ENCODE results near the gene AKAP6.
A peak's percentile ranks its signal among the peaks of the same experiment; 100 is the strongest.

The AKAP6 gene

DNA sequence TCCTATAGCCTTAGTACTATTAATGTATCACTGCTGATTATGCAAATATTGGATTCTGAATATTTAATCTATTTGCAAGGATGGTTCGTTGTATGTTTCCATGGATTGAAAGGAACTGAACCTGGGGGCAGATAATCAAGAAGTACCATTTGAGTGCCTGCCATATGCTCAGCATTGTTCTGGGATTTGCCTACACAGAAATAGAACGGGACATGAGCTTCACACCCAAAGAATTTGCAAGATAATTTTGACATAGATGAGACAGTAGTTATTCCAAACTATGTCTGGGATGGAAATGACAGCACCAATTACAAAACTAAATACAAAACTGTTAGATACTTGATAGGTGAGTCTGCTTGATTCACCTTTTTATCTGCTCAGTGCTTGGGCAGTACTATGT, 476.9 kb downstream of the AKAP6 start:
- DNase-seq, result no peak
- in situ Hi-C loops (cut with HindIII; ENCODE audit: low pct_ligation_motif_present, low sequenced_read_pairs), result no loop called here
- Histone ChIP-seq H3K27ac (no peak overlapping the region), H3K27me3 (replicated peaks) (no peaks in the 10 kb centered on the region), H3K4me3 (ENCODE audit: low read depth, low read length) (no peak overlapping the region), H3K36me3 (replicated peaks) (no peaks in the 10 kb centered on the region)
- TF ChIP-seq, protein P1, sequence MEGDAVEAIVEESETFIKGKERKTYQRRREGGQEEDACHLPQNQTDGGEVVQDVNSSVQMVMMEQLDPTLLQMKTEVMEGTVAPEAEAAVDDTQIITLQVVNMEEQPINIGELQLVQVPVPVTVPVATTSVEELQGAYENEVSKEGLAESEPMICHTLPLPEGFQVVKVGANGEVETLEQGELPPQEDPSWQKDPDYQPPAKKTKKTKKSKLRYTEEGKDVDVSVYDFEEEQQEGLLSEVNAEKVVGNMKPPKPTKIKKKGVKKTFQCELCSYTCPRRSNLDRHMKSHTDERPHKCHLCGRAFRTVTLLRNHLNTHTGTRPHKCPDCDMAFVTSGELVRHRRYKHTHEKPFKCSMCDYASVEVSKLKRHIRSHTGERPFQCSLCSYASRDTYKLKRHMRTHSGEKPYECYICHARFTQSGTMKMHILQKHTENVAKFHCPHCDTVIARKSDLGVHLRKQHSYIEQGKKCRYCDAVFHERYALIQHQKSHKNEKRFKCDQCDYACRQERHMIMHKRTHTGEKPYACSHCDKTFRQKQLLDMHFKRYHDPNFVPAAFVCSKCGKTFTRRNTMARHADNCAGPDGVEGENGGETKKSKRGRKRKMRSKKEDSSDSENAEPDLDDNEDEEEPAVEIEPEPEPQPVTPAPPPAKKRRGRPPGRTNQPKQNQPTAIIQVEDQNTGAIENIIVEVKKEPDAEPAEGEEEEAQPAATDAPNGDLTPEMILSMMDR (IDR thresholded peaks at IDR 0.05; ENCODE audit: low read depth, low read length, missing control alignments), result no peak

DNA sequence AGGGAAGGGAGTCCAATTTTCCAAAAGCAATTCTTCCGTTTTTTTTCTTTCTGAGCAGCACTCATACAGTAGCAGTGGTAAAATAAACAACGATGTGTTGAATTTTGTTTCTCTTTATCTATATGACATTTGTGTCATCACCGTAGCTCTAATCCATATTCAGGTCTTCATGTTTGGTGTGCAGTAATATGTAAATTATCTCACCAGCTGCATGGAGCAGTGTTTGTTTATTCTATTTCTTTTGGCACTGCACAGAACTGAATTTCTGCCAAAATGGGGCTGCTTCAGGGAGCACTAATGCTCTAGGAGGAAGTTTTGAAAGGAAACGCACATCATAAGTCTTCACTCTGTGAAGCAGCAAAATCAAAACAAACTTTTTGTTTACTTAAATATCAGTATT, 479.5 kb downstream of the AKAP6 start:
- H3K27me3 ChIP-seq (replicated peaks), result no peaks in the 10 kb centered on the region
- H3K27ac ChIP-seq, result no peak overlapping the region
- H3K36me3 ChIP-seq (replicated peaks), result no peaks in the 10 kb centered on the region
- in situ Hi-C loops (cut with HindIII; ENCODE audit: low pct_ligation_motif_present, low sequenced_read_pairs), result no loop called here
- TF ChIP-seq, protein P1 (IDR thresholded peaks at IDR 0.05; ENCODE audit: low read depth, low read length, missing control alignments), result no peak
- peak; percentile 35 for DNase-seq
- no peak overlapping the region for H3K4me3 ChIP-seq (ENCODE audit: low read depth, low read length)

DNA sequence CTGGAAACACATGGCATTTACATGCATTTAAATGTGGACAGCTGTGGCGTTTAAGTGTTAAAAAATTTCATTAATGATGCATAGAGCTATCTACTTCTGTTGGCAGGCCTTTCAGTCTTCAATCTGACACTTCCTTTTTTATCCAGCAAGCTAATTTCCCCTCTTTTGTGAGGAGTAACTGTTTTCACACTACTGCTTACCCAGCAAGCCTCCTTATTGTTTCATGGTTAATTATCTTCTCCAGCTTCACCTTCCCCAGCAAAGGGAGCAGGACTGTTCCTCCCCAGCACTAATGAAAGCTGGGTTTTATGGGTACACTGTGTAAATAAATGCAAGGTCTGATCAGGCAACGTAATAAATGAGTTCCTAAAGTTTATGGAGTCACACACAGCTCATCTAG, 480.2 kb downstream of the AKAP6 start:
- TF ChIP-seq, protein P1 (IDR thresholded peaks at IDR 0.05; ENCODE audit: low read depth, low read length, missing control alignments), result no peak
- no peak for DNase-seq
- Histone ChIP-seq H3K4me3 (ENCODE audit: low read depth, low read length) (no peak overlapping the region), H3K27me3 (replicated peaks) (no peaks in the 10 kb centered on the region), H3K36me3 (replicated peaks) (no peaks in the 10 kb centered on the region), H3K27ac (no peak overlapping the region)
- in situ Hi-C loops (cut with HindIII; ENCODE audit: low pct_ligation_motif_present, low sequenced_read_pairs), result no loop called here

DNA sequence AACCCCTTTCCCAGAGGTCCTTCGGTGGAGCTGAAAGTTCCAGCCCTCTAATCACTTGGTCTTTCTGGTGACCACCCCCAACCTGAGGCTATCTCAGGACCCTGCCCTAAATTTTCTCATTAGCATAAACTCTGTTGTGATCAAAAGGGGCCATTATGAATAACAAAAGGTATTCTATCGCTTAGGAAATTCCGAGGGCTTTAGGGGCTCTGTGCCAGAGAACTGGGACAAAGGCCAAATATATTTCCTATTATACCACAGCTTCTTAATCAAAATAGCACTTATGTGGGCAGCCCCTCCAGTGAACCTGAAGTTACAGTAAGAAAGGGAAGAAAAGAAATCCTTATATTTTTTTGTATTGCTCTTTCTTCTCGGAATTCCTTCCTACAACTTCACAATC, 484.3 kb downstream of the AKAP6 start:
- TF ChIP-seq, protein P1 (IDR thresholded peaks at IDR 0.05; ENCODE audit: low read depth, low read length, missing control alignments), result no peak

DNA sequence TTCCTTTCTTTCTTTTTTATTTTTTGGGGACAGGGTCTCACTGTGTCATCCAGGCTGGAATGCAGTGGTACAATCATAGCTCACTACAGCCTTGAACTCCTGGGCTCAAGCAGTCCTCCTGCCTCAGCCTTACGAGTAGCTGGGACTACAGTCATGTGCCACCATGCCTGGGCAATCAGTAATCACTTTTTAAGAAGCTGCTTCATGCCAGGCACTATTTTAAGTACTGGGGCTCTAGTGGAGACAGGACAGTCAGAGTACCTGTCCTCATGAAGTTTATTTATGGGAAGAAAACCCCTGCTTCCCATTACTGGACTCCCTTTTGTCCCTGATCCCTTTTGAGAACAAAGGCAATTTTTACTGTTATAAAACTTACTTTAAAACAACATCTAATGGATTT, 485.6 kb downstream of the AKAP6 start:
- H3K27me3 ChIP-seq (replicated peaks), result no peaks in the 10 kb centered on the region
- TF ChIP-seq, protein P1 (IDR thresholded peaks at IDR 0.05; ENCODE audit: low read depth, low read length, missing control alignments), result no peak
- in situ Hi-C loops (cut with HindIII; ENCODE audit: low pct_ligation_motif_present, low sequenced_read_pairs), result no loop called here
- DNase-seq, result no peak
- H3K36me3 ChIP-seq (replicated peaks), result no peaks in the 10 kb centered on the region
- no peak overlapping the region for H3K4me3 ChIP-seq (ENCODE audit: low read depth, low read length)
- H3K27ac ChIP-seq, result no peak overlapping the region

More for the DNA sequence above, 484.3 kb downstream of the AKAP6 start:
- no peaks in the 10 kb centered on the region for H3K36me3 ChIP-seq (replicated peaks)
- in situ Hi-C loops (cut with HindIII; ENCODE audit: low pct_ligation_motif_present, low sequenced_read_pairs), result no loop called here
- H3K27me3 ChIP-seq (replicated peaks), result no peaks in the 10 kb centered on the region
- H3K4me3 ChIP-seq (ENCODE audit: low read depth, low read length), result no peak overlapping the region
- no peak overlapping the region for H3K27ac ChIP-seq
- DNase-seq, result no peak

DNA sequence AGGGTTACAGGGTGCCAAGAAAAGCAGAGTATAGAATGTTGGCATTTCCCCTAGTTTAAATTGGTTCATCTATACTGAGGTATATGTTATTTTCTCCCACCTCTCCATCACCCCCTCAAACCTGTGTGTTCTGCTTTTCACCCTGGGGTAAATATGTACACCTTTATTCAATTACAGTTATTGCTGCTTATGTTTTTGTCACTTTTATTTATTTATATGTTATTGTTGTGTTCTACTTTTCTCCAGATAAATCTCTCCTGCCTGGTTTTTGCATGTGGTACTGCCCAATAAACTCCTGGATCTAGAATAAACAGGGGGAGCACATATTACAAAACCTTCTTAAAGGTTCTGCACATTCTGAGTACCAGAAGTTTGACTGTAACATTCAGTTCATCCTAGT, 487.5 kb downstream of the AKAP6 start:
- in situ Hi-C loops (cut with HindIII; ENCODE audit: low pct_ligation_motif_present, low sequenced_read_pairs), result no loop called here
- H3K36me3 ChIP-seq (replicated peaks), result no peaks in the 10 kb centered on the region
- no peaks in the 10 kb centered on the region for H3K27me3 ChIP-seq (replicated peaks)
- H3K4me3 ChIP-seq (ENCODE audit: low read depth, low read length), result no peak overlapping the region
- no peak overlapping the region for H3K27ac ChIP-seq
- TF ChIP-seq, protein P1 (IDR thresholded peaks at IDR 0.05; ENCODE audit: low read depth, low read length, missing control alignments), result no peak
- DNase-seq, result no peak
